OCI-LY3 (cell line): ENCODE measurements around the gene UBLCP1.

ENCODE experiments used
- CTCF ChIP-seq: fragments of 200-600, 300-600 bp; sonication (generic); IDR thresholded peaks from 2 replicates; pipeline ENCODE4 v1.5.1; 2014; ENCODE audit warnings: antibody characterized with exemption, low read length, low read depth
- EZH2phosphoT487 ChIP-seq: fragments of 200-600 bp; shearing (Covaris generic); IDR thresholded peaks from 2 replicates; pipeline ENCODE4 v1.6.1; 2018; ENCODE audit warnings: antibody characterized with exemption, mixed run types, low read depth

- TF ChIP-seq CTCF = no peak
- TF ChIP-seq EZH2phosphoT487 = no peak
Measured at GRCh38 chr5:159294921-159295320, 31.8 kb downstream of the UBLCP1 start.
